Lung (tissue), 12 donors: ENCODE results near the gene LNX2. TPM values are rescaled to one million over a fixed set of nuclear protein-coding genes. Genes with fewer than 3 reads are reported as not detected.

Source experiments
- ATAC-seq: fragments of 200-7000 bp; cut with Tn5 transposase; one replicate; pipeline ENCODE4 v1.9.1; 2020; ENCODE audit warnings: moderate number of reproducible peaks; ENCODE audit not compliant: insufficient read depth, low FRiP score
- DNase-seq, 3 donors: peaks; one replicate each; pipeline ENCODE4 v3.0.0-alpha.2; 2013 to 2017
- H3K27ac ChIP-seq, 2 donors: one replicate each; pipeline ENCODE4 v1.5.1; 2013; ENCODE audit warnings: mild to moderate bottlenecking in 2 of 2, moderate library complexity in 2 of 2, control low read depth in 1 of 2, inconsistent platforms in 1 of 2, low read depth in 1 of 2, low read length in 1 of 2
- H3K27me3 ChIP-seq, 3 donors: one replicate each; pipeline ENCODE4 v1.5.1; 2013; ENCODE audit warnings: low read length in 2 of 3; ENCODE audit not compliant: control insufficient read depth in 3 of 3, insufficient read depth in 3 of 3
- H3K36me3 ChIP-seq, 4 donors: one replicate each; pipeline ENCODE4 v1.5.1; 2013; ENCODE audit warnings: low read length in 4 of 4, mild to moderate bottlenecking in 1 of 4, moderate library complexity in 1 of 4; ENCODE audit not compliant: control insufficient read depth in 4 of 4, insufficient read depth in 4 of 4
- H3K4me1 ChIP-seq, 5 donors: one replicate each; pipeline ENCODE4 v1.5.1; 2013; ENCODE audit warnings: low read length in 5 of 5, mild to moderate bottlenecking in 2 of 5, moderate library complexity in 1 of 5; ENCODE audit not compliant: control insufficient read depth in 5 of 5, insufficient read depth in 5 of 5
- H3K4me3 ChIP-seq: one replicate; pipeline ENCODE4 v1.5.1; 2013; ENCODE audit warnings: mild to moderate bottlenecking, control low read depth, moderate library complexity
- H3K9ac ChIP-seq, 2 donors: one replicate each; pipeline ENCODE4 v1.5.1; 2013; ENCODE audit warnings: low read length in 2 of 2, control low read depth in 1 of 2; ENCODE audit not compliant: insufficient read depth in 1 of 2
- H3K9me3 ChIP-seq, 4 donors: one replicate each; pipeline ENCODE4 v1.5.1; 2013; ENCODE audit warnings: low read length in 3 of 4, mild to moderate bottlenecking in 1 of 4, moderate library complexity in 1 of 4; ENCODE audit not compliant: control insufficient read depth in 4 of 4, insufficient read depth in 3 of 4
- WGBS, 2 donors: extraction: QIAGEN DNeasy Blood & Tissue Kit; methylation state at CpG; one replicate each; pipeline ENCODE4 v1.1.7; 2013; 5-methylcytosine and 5-hydroxymethylcytosine counted together
- polyA plus RNA-seq, 2 donors: library from polyadenylated mRNA; stranded (reverse); fragments of 200-250 nt; gene quantifications; one replicate each; pipeline ENCODE4 v1.2.1, GENCODE V29; 2013
- total RNA-seq, 2 donors: library from RNA; depleted of rRNA in 1 of 2; stranded (reverse); fragments of >200 nt in 1 of 2; gene quantifications; one replicate each; pipeline ENCODE4 v1.2.1, GENCODE V29; 2014 to 2021
- TF ChIP-seq, protein P1 (sequence below): IDR thresholded peaks from 2 replicates; pipeline ENCODE4 v1.5.1; 2012; ENCODE audit warnings: mild to moderate bottlenecking; ENCODE audit errors: control extremely low read depth, extremely low read depth
- donor health status: control.
- donor health status: control.
- donor health status: Bipolar disorder and iron deficiency.
- donor health status: healthy.
- donor health status: DM: yes; HTN: yes; CAD: no.

Gene LNX2
- total and polyA plus RNA-seq, 4 donors: 12.6 to 49.2 (median 22.3) TPM

DNA sequence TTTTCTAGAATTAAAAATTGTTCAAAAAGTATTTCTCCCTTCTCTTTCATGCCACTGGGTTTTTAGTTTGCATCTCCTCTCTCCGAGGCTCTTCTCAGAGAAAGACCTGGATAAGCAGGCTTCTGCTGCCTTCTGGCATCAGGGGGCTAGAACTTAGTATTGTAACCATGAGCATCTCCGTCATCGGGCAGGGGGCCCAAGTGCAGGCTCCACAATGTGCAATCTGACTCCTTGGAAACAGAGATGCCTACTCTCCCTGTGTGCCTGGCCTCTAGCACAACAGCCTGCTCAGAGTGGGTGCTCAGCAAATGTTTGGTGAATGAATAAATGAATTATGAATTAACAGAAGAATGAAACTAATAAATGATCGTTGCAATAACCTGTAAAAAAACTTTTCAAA is 124.3 kb downstream of the LNX2 start:
- Histone ChIP-seq H3K4me3 (no peak overlapping the region), H3K9ac (no peak overlapping the region), H3K27me3 (no peaks in the 10 kb centered on the region), H3K9me3 (no peaks in the 10 kb centered on the region), H3K4me1 (peaks cover 0 to 2% (median 0%) of the 10 kb centered on the region in 5 donors), H3K36me3 (no peaks in the 10 kb centered on the region), H3K27ac (no peak overlapping the region)
- ATAC-seq: no peak
- no peak for DNase-seq
- WGBS, 2 donors: 80 to 84% methylated on average over 4 of the region's 4 CpGs
- TF ChIP-seq, protein P1, sequence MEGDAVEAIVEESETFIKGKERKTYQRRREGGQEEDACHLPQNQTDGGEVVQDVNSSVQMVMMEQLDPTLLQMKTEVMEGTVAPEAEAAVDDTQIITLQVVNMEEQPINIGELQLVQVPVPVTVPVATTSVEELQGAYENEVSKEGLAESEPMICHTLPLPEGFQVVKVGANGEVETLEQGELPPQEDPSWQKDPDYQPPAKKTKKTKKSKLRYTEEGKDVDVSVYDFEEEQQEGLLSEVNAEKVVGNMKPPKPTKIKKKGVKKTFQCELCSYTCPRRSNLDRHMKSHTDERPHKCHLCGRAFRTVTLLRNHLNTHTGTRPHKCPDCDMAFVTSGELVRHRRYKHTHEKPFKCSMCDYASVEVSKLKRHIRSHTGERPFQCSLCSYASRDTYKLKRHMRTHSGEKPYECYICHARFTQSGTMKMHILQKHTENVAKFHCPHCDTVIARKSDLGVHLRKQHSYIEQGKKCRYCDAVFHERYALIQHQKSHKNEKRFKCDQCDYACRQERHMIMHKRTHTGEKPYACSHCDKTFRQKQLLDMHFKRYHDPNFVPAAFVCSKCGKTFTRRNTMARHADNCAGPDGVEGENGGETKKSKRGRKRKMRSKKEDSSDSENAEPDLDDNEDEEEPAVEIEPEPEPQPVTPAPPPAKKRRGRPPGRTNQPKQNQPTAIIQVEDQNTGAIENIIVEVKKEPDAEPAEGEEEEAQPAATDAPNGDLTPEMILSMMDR: no peak

Other genes starting within 250 kb of the LNX2 start
- 10 to 100 TPM; 38.2 to 97.4 TPM for gene GTF3A, start 195.9 kb downstream of the LNX2 start, total RNA-seq
- 100 to 1,000 TPM; 125 to 241 TPM for gene GTF3A, start 195.9 kb downstream of the LNX2 start, polyA plus RNA-seq
- gene MTIF3, start 170.0 kb downstream of the LNX2 start, total RNA-seq: 10 to 100 TPM; 26.9 to 45.4 TPM
- 10 to 100 TPM; 47.7 to 64.7 TPM for gene MTIF3, start 170.0 kb downstream of the LNX2 start, polyA plus RNA-seq
- 100 to 1,000 TPM in 1 of 2 donors, 10 to 100 TPM in 1; 99.5 to 109 TPM for gene POLR1D, start 1.4 kb upstream of the LNX2 start, total RNA-seq
- 100 to 1,000 TPM in 1 of 2 donors, 10 to 100 TPM in 1; 93.8 to 132 TPM for gene POLR1D, start 1.4 kb upstream of the LNX2 start, polyA plus RNA-seq
- not detected for gene GSX1, start 172.0 kb upstream of the LNX2 start, total RNA-seq
- not detected for gene GSX1, start 172.0 kb upstream of the LNX2 start, polyA plus RNA-seq